ENCODE results near the gene SRRM5. TPM values are rescaled to one million over a fixed set of nuclear protein-coding genes. Genes with fewer than 3 reads are reported as not detected.

Gene SRRM5
- total and polyA plus RNA-seq, 7 donors: 0.27 to 1.1 (median 0.51) TPM; not detected in 3

DNA sequence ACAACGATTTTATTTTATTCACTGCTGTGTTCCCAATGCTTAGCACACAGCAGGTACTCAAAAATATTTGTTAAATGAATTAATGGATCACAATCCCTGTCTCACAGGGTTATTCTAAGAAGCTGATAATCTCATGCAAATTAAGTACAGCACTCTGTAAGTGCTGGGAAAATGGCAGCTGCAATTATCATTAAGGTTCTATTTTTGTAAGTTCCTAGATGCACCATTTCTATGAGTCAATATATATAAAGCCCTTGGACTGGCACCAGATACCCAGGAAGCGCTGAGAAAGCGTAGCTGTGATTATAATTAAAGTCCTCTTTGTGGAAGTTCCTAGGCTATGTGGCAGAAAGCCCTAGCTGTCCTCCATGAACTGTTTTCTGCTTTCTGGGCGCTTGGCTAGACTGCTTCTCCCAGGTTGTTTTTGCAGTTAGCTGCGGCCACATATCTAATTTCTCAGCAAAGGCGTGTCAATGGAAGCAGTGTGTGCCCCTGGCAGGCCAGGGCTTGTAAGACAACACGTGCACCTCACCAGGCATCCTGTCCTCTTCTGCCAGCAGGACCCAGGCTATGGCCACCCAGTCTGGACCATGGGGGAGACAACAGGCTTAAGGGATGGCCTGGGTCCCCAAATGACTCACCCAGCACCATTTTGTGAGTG, 5.2 kb upstream of the SRRM5 start:
- no peak overlapping the region for H3K4me3 ChIP-seq
- intact Hi-C loops (cut with DNase I): no loop called here
- peaks cover 0 to 38% (median 10%) of the 10 kb centered on the region in 4 donors for H3K36me3 ChIP-seq
- no peak for DNase-seq
- WGBS, 2 donors: 89 to 95% methylated on average over 7 of the region's 7 CpGs
- H3K27ac ChIP-seq: no peak overlapping the region
- no peaks in the 10 kb centered on the region for H3K9me3 ChIP-seq
- TF ChIP-seq POLR2A (IDR thresholded peaks at IDR 0.05) (no peak), EP300 (IDR thresholded peaks at IDR 0.05) (no peak), POLR2AphosphoS5 (IDR thresholded peaks at IDR 0.05) (no peak)
- TF ChIP-seq, protein P1, sequence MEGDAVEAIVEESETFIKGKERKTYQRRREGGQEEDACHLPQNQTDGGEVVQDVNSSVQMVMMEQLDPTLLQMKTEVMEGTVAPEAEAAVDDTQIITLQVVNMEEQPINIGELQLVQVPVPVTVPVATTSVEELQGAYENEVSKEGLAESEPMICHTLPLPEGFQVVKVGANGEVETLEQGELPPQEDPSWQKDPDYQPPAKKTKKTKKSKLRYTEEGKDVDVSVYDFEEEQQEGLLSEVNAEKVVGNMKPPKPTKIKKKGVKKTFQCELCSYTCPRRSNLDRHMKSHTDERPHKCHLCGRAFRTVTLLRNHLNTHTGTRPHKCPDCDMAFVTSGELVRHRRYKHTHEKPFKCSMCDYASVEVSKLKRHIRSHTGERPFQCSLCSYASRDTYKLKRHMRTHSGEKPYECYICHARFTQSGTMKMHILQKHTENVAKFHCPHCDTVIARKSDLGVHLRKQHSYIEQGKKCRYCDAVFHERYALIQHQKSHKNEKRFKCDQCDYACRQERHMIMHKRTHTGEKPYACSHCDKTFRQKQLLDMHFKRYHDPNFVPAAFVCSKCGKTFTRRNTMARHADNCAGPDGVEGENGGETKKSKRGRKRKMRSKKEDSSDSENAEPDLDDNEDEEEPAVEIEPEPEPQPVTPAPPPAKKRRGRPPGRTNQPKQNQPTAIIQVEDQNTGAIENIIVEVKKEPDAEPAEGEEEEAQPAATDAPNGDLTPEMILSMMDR (IDR thresholded peaks at IDR 0.05): no peak
- H3K4me1 ChIP-seq: no peaks in the 10 kb centered on the region
- H3K27me3 ChIP-seq: no peaks in the 10 kb centered on the region

DNA sequence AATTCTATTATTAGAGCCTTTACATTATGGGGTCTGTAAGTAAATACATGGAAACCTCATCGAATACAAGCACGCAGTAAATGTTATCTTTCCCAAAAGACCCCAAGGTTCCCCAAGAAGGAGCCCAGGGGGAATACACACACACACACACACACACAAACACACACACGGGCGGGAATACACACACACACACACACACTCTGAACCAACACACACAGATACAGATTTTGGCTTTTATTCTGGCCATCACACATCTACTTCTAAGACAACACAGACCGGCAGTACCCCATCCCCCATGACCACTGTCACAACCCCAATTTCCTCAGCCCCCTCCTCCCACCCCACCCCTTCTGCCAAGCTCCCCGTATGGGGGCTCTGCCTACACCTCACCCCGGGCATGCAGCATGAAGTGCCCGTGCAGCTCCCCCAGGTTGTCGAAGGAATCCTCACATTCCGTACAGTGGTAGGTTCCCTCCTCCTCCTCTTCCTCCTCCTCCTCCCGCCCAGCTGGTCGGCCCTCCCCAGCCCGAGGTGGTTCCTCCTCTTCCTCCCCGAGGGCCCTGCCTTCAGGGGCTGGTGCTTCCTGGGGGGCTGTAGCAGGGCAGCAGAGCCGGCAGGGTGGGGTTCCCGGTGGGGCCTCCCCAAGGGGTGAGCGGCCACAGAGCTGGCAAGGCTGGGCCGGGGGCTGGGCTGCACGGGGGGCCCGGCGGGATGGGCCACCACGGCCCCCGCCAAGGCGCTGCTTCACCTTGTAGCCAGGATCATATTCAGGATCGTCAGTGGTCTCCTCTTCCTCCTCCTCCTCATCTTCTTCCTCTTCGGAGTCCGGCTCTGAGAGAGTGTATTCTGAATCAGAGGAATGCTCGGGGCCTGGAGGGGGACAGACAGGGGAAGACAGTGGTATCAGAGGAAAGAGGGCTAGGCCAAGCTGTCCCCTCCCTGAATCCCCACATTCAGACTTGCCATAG, 4.4 kb upstream of the SRRM5 start:
- H3K27ac ChIP-seq: no peak overlapping the region
- H3K4me3 ChIP-seq: no peak overlapping the region
- no peaks in the 10 kb centered on the region for H3K4me1 ChIP-seq
- intact Hi-C loops (cut with DNase I): no loop called here
- TF ChIP-seq, protein P1 (IDR thresholded peaks at IDR 0.05): no peak
- TF ChIP-seq EP300 (IDR thresholded peaks at IDR 0.05) (no peak), POLR2A (IDR thresholded peaks at IDR 0.05) (no peak), POLR2AphosphoS5 (IDR thresholded peaks at IDR 0.05) (no peak)
- WGBS, 2 donors: 63 to 85% methylated on average over 28 of the region's 28 CpGs
- H3K27me3 ChIP-seq: no peaks in the 10 kb centered on the region
- DNase-seq: no peak
- H3K9me3 ChIP-seq: no peaks in the 10 kb centered on the region
- H3K36me3 ChIP-seq: peaks cover 0 to 38% (median 16%) of the 10 kb centered on the region in 4 donors

DNA sequence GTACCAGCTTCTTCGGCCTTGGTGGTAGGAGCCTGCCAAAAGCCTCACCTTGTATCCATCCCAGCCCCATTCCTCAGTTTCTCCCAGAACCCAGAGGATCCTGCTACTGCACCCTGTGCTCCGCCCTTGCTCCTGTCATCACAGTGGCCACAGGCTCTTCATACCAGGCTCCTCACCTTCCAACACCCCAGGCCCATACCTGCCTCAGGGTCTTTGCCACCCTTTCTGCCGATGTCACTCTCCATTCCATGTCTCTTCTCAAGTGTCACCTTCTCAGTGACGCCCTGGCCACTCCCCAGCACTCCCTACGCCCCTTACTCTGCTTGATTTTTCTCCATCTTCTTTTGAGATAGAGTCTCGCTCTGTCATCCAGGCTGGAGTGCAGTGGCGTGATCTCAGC, 2.0 kb upstream of the SRRM5 start:
- Histone ChIP-seq H3K4me3 (no peak overlapping the region), H3K4me1 (peaks cover 0 to under 1% (median 0%) of the 10 kb centered on the region in 4 donors), H3K27me3 (no peaks in the 10 kb centered on the region), H3K36me3 (peaks cover 3 to 53% (median 17%) of the 10 kb centered on the region in 4 donors), H3K9me3 (no peaks in the 10 kb centered on the region), H3K27ac (no peak overlapping the region)
- TF ChIP-seq EP300 (IDR thresholded peaks at IDR 0.05): no peak
- TF ChIP-seq, protein P1 (IDR thresholded peaks at IDR 0.05): no peak
- TF ChIP-seq POLR2AphosphoS5 (IDR thresholded peaks at IDR 0.05): no peak
- intact Hi-C loops (cut with DNase I): no loop called here
- no peak for DNase-seq
- 88 to 91% methylated on average over 7 of the region's 7 CpGs for WGBS, 2 donors

DNA sequence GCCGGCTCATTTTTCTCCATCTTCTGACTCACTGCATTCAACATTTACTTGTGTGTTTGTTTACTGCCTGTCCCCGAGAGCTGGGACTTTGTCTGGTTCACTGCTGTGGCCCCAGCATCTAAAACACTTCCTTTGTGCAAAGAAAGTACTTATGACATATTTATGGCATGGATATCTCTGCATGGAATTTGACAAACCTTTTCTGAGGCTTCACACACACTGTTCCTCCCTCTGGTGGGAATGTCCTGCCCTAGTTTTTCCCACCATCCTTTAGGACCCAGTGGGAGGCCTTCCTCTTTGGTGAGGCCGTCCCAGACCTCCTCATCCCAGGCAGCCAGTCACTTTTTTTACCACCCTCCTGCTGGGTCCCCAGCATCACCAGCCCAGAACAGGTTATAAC, 1.4 kb upstream of the SRRM5 start:
- peaks cover 3 to 53% (median 17%) of the 10 kb centered on the region in 4 donors for H3K36me3 ChIP-seq
- no peak overlapping the region for H3K4me3 ChIP-seq
- H3K4me1 ChIP-seq: peaks cover 0 to 6% (median 0%) of the 10 kb centered on the region in 4 donors
- DNase-seq: no peak
- no peaks in the 10 kb centered on the region for H3K27me3 ChIP-seq
- 77 to 80% methylated on average over 3 of the region's 3 CpGs for WGBS, 2 donors
- intact Hi-C loops (cut with DNase I): no loop called here
- H3K9me3 ChIP-seq: no peaks in the 10 kb centered on the region
- H3K27ac ChIP-seq: no peak overlapping the region
- TF ChIP-seq POLR2A (IDR thresholded peaks at IDR 0.05) (no peak), POLR2AphosphoS5 (IDR thresholded peaks at IDR 0.05) (no peak), EP300 (IDR thresholded peaks at IDR 0.05) (no peak)
- TF ChIP-seq, protein P1 (IDR thresholded peaks at IDR 0.05): no peak
